Measurements from ENCODE around the gene CIRBP. TPM values are rescaled to one million over a fixed set of nuclear protein-coding genes. Genes with fewer than 3 reads are reported as not detected.
A peak's percentile ranks its signal among the peaks of the same experiment; 100 is the strongest.

Gene CIRBP
- total and polyA plus RNA-seq, 9 of the 15 experiments (the other 6 are each of a cell fraction or from before 2014, with no cell fraction given) = 20.5 to 327 (median 176) TPM

DNA sequence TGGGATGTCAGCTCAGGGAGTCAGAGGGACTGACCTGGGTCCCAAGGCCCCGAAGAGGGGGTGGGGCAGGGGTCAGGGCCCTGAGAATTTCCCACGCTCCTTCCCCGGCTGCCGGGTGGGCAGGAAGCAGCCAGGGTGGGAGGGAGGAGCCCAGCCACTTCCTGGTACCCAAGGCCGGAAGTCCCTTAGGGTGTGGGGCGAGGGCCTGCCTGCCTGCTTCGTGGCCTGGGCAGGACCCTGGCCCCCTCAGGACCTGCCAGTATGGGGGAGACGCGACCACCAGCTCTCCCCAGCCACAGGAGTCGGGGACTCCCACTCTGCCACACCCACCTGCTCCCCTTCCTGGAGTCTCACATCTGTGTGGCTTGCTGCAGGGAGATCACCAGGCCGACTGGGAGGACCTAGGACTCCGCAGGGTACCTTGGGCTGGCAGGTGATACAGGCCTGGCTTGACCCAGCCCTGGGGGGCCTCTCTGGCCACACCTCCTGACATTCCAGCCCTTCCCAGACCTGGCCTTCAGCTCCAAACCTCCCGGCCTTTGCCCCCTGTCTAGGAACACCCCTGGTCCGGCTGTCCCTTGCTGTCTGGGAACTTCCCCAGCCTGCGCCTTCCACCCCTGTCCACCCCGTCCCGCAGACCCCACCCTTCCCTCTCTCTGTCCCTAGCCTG lies 9.8 kb upstream of the CIRBP start (continued):
- TF ChIP-seq, protein P1, sequence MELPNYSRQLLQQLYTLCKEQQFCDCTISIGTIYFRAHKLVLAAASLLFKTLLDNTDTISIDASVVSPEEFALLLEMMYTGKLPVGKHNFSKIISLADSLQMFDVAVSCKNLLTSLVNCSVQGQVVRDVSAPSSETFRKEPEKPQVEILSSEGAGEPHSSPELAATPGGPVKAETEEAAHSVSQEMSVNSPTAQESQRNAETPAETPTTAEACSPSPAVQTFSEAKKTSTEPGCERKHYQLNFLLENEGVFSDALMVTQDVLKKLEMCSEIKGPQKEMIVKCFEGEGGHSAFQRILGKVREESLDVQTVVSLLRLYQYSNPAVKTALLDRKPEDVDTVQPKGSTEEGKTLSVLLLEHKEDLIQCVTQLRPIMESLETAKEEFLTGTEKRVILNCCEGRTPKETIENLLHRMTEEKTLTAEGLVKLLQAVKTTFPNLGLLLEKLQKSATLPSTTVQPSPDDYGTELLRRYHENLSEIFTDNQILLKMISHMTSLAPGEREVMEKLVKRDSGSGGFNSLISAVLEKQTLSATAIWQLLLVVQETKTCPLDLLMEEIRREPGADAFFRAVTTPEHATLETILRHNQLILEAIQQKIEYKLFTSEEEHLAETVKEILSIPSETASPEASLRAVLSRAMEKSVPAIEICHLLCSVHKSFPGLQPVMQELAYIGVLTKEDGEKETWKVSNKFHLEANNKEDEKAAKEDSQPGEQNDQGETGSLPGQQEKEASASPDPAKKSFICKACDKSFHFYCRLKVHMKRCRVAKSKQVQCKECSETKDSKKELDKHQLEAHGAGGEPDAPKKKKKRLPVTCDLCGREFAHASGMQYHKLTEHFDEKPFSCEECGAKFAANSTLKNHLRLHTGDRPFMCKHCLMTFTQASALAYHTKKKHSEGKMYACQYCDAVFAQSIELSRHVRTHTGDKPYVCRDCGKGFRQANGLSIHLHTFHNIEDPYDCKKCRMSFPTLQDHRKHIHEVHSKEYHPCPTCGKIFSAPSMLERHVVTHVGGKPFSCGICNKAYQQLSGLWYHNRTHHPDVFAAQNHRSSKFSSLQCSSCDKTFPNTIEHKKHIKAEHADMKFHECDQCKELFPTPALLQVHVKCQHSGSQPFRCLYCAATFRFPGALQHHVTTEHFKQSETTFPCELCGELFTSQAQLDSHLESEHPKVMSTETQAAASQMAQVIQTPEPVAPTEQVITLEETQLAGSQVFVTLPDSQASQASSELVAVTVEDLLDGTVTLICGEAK (IDR thresholded peaks at IDR 0.05) = peak; percentile 76
- TF ChIP-seq, protein P1 (CRISPR knock-in tag; IDR thresholded peaks at IDR 0.05) = 0 out of 2 replicates have a peak, but pooled peaks have one; percentile 22
- TF ChIP-seq RHOXF2B (CRISPR knock-in tag; conservative IDR thresholded peaks at IDR 0.05) (no peak), MEIS2 (IDR thresholded peaks at IDR 0.05; ENCODE audit: partially characterized antibody) (no peak), ELF4 (CRISPR knock-in tag; IDR thresholded peaks at IDR 0.05) (peak; percentile 77; the same call in 1 of the 2 replicates), ZC3H11A (IDR thresholded peaks at IDR 0.05; ENCODE audit: low read depth, low read length) (no peak), TFAM (CRISPR knock-in tag; conservative IDR thresholded peaks at IDR 0.05) (no peak), EP300 (IDR thresholded peaks at IDR 0.05; ENCODE audit: low read length) (peak; percentile 10; the same call in 1 of the 2 replicates), ILF3 (IDR thresholded peaks at IDR 0.05; ENCODE audit: borderline replicate concordance) (peak; percentile 93; the same call in 1 of the 2 replicates), NBN (IDR thresholded peaks at IDR 0.05; ENCODE audit: low read depth) (peak; percentile 53; the same call in 1 of the 2 replicates), GABPB1 (CRISPR knock-in tag; IDR thresholded peaks at IDR 0.05) (0 out of 2 replicates have a peak, but pooled peaks have one; percentile 40), EP400 (IDR thresholded peaks at IDR 0.05) (no peak), KAT7 (CRISPR knock-in tag; IDR thresholded peaks at IDR 0.05; ENCODE audit: borderline replicate concordance) (no peak), TAF1 (IDR thresholded peaks at IDR 0.05; ENCODE audit: control insufficient read depth, extremely low read depth, insufficient read depth, low read length, severe bottlenecking) (no peak), NR2C2 (CRISPR knock-in tag; IDR thresholded peaks at IDR 0.05) (peak; percentile 31; the same call in 1 of the 2 replicates), NR2C2 (tag; IDR thresholded peaks at IDR 0.05) (no peak), HDGF (IDR thresholded peaks at IDR 0.05) (0 out of 2 replicates have a peak, but pooled peaks have one; percentile 14), RB1 (IDR thresholded peaks at IDR 0.05; ENCODE audit: low read depth) (peak; percentile 44; the same call in 1 of the 2 replicates)
- TF ChIP-seq, protein P2, sequence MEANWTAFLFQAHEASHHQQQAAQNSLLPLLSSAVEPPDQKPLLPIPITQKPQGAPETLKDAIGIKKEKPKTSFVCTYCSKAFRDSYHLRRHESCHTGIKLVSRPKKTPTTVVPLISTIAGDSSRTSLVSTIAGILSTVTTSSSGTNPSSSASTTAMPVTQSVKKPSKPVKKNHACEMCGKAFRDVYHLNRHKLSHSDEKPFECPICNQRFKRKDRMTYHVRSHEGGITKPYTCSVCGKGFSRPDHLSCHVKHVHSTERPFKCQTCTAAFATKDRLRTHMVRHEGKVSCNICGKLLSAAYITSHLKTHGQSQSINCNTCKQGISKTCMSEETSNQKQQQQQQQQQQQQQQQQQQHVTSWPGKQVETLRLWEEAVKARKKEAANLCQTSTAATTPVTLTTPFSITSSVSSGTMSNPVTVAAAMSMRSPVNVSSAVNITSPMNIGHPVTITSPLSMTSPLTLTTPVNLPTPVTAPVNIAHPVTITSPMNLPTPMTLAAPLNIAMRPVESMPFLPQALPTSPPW (CRISPR knock-in tag; IDR thresholded peaks at IDR 0.05) = peak; percentile 64

All from K562 (cell line).